RPMI7951 (cell line): ENCODE results near the gene UBA1. TPM values are rescaled to one million over a fixed set of nuclear protein-coding genes. Genes with fewer than 3 reads are reported as not detected.

ENCODE experiments used
- DNase-seq: peaks from one replicate; pipeline ENCODE4 v3.0.0-alpha.2; 2012; ENCODE audit warnings: low read depth
- total RNA-seq: library from RNA; depleted of rRNA; stranded (reverse); fragments of >200 nt; shearing (Covaris generic); gene quantifications from 2 replicates; pipeline ENCODE4 v1.2.3, GENCODE V29; 2014

The UBA1 gene
- total RNA-seq, 1 experiment from 2014 or later = 283 TPM

DNA sequence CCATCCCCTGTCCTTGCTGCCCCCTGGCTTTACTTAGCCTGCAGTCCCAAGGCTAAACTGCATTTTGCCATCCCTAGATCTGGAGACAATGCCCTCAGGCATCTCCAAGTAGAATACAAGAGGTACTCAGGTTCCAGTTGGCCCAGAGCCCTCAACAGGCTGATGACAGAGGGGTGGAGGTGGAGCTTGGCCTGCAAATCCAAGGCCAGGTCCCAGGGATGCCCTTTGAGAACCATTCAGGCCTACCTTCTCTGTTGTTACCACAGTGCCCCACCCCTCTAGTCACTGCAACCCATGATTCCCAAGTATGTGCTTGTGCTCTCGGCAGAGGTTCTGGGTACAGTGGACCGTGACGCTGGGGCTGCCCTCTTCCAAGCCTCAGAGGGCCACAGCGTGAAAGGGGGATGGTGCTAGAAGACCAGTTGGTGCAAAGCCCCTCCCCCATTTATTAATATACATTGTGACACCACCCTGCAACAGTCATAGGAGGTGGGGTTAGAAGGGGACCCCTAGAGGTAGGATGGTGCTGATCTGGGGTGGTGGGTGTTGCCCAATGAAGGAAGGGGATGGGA is 6.4 kb upstream of the UBA1 start:
- peak; percentile 23 for DNase-seq

DNA sequence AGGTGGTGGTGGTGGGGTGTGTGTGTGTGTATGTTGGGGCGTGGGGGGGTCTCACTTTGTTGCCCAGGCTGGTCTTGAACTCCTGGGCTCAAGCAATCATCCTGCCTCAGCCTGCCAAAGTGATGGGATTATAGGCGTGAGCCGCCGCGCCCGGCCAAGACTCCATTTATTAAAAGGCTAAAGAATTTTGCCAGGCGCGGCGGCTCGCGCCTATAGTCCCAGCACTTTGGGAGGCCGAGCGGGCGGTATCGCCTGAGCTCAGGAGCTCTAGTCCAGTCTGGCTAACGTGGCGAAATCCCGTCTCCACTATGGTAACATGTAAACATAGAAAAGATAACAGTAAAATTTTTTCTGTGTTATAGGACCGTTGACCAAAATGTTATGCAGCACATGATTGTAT is 3.7 kb upstream of the UBA1 start:
- no peak for DNase-seq

DNA sequence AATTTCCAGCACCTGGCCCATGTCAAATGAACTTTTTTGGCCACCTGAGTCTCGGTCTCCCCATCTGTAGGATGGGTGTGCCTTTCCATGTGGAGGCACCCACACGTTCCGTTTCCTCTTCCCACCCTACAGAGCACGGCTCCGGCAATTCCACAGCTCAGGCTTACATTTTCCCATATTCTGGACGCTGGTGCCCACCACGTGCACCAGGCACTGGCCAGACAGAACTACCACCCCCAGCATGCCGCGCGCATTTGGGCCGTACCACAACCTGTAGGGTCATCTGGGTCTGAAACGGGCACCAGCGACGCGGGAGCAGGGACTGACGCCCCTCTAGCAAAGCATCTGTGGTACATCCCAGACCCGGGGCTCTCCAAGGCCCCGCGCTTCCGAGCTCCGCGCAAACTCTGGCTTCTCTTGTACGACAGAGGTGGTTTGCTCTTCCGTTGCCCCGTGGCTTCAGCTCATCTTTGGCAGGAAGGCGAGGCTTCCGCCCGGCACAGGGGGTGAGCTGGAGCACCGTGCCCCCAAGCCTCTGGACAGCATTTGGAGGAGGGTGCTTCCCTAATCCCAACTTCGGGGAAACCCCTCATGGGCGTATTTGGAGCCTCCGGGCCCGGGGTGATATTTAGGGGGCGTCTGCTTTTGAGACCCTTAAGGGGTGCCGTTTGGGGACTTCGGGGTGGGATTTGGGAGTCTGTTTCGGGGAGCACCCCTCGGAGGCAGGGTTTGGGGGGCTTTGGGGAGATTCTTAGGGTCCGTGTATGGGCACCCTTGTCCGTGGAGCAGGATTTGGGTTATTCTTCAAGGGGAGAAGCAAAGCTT is 3.0 kb upstream of the UBA1 start:
- DNase-seq = peak; percentile 96

DNA sequence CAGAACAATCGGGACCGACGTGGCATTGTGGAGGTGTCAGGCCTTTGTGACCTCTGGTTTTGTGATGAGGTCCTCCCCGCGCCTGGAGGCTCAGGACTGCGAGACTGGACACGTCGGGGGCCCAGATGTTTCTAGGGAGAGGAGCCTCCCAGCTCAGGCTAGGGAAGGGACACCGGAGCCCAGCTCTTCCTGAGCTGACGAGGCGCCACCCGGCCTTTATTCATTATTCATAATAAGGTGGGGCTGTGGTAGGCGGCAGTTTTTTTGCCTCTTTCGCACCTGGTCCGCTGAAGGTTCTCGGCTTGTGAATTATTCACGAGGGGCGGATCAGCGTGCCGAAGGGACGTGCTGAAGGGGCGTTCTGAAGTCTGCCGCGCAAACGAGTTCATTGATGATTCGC is 2.3 kb upstream of the UBA1 start:
- peak; percentile 41 for DNase-seq

DNA sequence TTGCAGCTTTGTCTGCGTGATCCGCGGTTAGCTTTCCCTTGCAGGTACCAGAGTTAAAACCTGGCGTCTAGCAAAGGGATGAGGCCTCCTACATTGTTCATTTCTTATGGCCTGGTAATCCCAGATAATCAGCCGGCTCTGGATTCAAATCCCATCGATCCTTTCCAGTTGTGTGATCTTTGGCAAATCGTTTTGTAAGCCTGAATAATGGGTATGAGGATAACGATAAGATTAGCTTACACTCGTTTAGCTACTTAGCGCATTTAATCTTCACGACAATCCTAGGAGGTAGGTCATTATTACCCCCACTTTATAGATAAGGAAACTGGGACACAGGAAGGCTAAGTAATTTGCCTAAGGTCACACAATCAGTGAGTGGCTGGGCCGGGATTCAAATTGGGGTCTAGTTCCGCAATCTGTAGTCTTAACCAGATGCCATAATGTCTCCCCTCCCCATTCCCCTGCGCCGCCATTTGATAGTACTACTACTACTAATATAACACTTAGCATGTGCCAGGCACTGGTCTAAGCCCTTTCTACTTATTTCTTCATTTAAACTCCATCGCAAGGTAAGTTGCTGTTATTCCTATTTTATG is 1.7 kb upstream of the UBA1 start:
- DNase-seq = no peak

DNA sequence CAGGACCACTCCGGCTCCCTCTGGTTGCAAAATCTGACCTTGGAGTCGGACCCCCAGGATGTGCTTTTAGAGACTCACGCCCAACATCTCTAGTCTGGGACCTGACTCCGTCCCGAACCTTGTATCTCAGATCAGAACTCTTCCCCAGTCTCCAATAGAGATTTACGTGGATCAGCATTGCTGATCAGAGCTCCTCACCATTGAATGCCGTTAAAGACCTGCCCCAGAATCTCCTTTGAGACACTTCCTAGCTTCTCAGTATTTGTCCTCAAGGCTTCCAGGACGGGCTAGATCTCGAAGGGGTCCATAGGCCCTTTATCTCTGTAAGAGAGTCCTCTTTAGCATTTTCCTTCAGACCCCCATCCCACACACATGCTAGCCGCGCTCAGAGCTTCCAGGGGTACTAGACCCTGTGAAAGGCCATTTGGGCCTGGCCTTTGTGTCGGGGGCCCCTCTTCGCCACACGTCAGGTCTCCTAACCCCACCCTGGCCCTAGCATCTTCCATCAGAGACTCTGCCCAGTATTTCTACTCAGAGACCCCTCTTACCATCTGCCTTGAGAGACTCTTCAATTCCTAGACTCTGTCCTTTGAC is 662 bp downstream of the UBA1 start:
- DNase-seq = no peak

DNA sequence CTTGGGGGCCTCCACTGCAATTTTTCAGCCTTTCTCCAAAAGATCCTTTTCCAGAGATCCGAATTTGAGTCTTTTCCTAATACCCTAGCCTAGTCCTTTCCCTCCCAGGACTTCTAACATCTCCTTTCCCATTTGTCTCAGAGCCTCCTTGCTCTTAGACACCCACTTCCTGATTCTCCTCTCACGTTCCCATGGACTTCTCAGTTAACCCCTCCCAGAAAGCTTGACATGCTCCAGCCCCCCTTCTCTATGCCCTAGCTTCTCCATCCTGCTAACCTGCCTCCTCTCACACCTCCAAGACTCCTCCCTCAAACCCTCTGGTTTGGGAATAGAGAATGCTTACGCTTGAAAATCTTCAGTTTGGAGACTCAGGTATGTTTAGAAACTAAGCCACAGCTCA is 2.5 kb downstream of the UBA1 start:
- no peak for DNase-seq

DNA sequence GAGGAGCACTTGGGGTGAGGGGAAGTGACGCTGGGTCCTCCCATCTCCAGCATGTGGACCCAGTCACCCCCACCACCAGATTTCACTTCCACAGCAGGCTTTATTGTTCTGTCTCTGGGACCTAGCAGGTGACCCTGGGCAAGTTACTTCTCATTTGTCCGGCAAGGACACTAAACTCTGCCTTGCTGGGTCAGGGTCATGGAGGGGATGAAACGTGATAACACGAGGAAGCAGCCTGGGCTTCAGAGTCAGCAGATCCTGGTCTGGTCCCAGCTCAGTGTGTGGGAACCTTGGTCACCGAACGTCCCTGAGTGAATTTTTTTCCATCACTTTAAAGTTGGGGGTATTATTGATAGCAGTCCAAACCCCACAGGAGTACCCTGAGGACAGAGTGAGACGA is 3.9 kb downstream of the UBA1 start:
- no peak for DNase-seq

DNA sequence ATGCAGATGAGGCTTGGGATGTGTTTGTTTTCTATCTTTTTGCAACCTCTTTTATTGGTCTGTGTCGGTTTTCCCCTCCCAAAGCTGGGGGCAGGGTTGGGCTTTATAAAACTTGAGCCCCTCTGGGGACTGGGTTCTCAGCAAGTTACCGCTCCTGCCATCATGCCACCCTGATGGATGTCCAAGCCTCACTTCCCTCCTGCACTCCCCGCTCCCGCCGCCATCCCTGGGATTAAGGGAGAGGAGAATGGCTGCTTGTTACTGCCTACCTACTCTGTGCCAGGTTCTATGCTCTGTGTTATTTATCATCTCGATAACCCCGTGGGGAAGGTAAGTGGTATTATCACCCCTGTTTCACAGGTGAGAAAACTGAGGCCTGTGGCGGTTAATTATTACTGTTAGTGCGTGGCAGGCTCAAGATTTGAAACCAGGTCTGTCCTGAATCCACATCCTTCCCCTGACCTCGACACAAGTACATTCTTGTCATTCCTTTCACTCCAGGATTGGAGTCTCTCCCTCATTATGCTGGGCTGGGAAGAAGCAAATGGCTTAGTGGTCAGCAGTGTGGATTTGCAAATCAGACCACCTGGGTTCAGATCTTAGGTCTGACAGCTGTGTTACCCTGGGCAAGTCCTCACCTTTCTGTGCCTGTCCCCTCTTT is 4.5 kb downstream of the UBA1 start:
- DNase-seq = no peak

DNA sequence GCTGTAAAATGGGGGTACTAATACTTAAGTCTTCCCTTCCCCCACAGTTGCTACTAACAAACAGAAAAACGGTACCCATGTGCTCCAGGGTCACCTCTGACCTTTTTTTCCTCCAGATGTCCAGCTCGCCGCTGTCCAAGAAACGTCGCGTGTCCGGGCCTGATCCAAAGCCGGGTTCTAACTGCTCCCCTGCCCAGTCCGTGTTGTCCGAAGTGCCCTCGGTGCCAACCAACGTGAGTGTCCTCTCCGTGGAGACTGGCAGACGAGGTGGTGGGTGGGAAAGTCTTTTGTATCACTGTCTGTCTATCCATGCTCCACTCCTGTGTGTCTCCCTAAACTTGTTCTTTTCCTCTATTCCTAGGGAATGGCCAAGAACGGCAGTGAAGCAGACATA is 5.1 kb downstream of the UBA1 start:
- no peak for DNase-seq

DNA sequence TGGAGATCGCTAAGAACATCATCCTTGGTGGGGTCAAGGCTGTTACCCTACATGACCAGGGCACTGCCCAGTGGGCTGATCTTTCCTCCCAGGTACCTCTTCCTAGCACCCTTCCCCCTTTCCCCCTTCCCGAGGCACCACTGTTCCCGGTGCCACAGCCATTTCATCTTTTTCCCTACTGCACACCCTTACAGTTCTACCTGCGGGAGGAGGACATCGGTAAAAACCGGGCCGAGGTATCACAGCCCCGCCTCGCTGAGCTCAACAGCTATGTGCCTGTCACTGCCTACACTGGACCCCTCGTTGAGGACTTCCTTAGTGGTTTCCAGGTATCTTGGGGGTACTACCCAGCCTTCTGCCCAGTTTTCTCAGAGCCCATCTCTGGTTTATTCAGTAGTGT is 5.7 kb downstream of the UBA1 start:
- no peak for DNase-seq

DNA sequence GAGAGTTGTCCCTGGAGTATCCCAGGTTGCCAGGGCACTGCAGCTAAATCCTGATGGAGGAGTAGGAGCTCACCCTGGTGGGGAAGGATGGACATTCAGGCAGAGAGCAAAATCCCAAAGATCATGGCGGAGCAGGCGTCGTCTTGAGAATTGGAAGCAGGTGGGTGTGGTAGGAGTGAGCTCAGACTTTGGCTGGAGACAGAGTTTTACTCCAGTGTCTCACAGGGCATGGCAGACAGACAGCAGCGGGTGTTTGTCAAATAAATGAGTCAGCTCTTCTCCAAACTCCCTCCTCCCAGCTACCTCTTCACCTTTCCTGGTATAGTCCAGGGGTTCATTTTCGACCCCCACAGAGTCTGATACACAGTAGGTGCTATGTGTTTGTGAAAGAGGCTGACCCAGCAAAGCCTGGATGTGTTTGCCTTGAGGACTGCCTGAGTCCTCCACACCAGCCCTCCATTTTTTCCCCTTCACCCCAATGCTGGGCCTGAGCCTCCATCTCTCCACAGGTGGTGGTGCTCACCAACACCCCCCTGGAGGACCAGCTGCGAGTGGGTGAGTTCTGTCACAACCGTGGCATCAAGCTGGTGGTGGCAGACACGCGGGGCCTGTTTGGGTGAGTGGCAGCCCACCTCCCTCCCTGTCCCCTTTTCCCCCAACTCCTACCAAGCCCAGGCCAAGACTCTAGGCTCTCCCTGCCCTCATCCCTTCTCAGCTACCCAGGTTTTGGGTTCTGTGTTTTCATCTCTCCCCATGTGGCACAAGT is 6.9 kb downstream of the UBA1 start:
- peak; percentile 22 for DNase-seq

DNA sequence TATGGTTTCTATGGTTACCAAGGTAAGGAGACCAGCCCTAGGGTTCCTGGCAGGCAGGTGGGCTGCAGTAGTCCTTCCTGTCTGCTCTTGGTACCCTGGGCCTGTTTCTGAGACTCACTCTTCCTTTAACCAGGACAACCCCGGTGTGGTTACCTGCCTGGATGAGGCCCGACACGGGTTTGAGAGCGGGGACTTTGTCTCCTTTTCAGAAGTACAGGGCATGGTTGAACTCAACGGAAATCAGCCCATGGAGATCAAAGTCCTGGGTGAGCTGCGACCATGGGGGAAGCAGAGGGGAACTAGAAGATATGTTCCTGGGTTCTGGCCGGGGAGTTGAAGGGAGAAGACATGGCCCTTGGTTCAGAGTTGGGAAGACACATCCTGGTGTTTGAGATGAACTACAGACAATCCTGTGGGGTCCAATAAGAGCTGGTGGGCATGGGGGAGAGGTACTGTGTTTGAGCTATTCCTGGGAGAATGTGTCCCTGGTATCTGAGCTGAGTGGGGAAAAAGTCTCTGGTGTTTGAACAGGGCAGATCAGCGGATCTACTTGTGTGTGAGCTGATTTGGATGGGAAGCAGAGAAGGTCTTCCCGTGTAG is 7.8 kb downstream of the UBA1 start:
- DNase-seq = no peak

DNA sequence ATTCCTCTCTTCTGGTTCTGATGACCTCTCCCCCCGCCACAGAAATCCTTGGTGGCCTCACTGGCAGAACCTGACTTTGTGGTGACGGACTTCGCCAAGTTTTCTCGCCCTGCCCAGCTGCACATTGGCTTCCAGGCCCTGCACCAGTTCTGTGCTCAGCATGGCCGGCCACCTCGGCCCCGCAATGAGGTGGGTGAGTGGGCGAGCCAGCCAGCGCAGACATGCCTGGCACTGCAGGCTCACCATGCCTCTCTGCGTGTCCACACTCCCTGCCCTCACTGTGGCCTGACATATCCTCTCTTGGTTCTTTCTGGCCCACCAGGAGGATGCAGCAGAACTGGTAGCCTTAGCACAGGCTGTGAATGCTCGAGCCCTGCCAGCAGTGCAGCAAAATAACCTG is 8.7 kb downstream of the UBA1 start:
- DNase-seq = no peak

DNA sequence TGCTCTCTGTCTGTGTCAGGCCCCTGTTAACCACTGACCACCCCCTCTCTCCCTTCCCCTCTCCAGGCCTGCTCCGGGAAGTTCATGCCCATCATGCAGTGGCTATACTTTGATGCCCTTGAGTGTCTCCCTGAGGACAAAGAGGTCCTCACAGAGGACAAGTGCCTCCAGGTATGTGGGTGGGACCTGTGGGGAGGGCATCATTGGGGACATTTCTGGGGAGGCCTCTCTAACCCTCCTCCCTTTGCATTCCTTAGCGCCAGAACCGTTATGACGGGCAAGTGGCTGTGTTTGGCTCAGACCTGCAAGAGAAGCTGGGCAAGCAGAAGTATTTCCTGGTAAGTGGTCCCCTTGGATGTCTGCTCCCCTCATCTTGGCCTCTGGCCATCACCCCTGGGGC is 9.2 kb downstream of the UBA1 start:
- DNase-seq = no peak

DNA sequence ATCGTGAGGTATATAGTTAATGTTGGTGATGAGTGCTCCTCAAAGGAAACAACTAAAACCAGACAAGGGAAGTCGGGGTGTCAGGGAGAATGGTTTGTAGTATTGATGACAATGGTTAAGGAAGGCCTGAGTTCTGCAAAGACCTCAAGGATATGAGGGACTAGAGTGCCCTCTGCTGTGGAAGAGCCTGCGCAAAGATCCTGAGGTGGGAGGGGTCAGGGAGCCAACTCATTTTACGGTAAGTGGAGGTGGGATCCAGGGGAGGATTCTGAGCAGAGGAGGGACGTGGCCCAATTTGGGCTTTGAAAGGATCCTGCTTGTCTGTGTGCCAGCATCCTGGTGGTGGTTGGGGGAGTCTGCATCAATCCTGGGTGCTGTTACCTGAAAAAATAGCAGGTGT is 11.3 kb downstream of the UBA1 start:
- DNase-seq = no peak

DNA sequence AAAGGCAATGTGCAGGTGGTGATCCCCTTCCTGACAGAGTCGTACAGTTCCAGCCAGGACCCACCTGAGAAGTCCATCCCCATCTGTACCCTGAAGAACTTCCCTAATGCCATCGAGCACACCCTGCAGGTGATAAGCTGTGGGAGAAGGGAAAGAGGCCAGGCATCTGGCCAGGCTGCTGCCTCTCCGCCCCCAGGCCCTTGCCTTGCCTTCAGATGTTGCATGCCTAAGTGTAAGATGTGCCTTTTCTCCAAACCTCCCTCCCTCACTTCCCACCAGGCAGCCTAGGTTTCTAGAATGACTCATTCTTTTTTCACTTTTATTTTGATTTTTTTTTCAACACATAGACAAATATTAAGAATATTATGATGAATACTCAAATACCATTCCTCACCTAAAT is 12.7 kb downstream of the UBA1 start:
- DNase-seq = peak; percentile 67

DNA sequence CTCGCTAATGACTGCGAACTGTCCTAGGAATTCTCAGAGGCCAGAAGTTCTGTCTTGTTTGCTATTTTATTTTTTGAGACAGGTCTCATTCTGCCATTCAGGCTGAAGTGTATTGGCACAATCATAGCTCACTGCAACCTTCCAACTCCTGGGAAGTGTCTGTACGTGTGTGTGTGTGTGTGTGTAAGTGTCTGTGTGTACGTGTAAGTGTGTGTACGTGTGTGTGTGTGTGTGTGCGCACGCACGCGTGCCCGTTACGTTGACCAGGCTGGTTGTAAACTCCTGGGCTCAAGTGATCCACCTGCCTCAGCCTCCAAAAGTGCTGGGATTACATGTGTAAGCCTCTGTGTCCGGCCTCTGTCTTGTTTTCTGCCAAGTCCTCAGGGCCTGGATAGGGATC is 14.5 kb downstream of the UBA1 start:
- DNase-seq = no peak

DNA sequence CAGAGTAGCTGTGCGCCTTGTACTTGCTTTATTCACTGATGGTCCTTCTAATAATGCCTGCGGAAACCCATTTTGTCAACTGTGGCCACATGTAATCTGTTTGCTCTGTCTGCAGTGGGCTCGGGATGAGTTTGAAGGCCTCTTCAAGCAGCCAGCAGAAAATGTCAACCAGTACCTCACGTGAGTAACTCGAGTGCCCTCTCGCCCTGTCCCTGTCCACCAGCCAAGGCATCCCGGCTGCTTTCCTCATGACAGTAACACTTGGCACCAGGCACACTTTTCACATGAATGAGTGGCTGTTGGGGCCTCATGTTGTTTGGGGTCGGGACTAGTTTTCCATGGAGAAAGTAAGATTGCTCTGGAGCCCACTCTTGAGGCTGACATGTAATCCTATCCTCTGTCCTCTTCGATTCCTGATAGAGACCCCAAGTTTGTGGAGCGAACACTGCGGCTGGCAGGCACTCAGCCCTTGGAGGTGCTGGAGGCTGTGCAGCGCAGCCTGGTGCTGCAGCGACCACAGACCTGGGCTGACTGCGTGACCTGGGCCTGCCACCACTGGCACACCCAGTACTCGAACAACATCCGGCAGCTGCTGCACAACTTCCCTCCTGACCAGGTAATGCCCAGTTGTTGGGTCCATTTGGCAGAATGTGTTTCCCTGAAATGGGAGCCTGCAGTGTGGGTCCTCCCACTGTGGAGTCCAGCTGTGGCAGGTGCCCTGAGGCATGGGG is 16.0 kb downstream of the UBA1 start:
- DNase-seq = no peak

DNA sequence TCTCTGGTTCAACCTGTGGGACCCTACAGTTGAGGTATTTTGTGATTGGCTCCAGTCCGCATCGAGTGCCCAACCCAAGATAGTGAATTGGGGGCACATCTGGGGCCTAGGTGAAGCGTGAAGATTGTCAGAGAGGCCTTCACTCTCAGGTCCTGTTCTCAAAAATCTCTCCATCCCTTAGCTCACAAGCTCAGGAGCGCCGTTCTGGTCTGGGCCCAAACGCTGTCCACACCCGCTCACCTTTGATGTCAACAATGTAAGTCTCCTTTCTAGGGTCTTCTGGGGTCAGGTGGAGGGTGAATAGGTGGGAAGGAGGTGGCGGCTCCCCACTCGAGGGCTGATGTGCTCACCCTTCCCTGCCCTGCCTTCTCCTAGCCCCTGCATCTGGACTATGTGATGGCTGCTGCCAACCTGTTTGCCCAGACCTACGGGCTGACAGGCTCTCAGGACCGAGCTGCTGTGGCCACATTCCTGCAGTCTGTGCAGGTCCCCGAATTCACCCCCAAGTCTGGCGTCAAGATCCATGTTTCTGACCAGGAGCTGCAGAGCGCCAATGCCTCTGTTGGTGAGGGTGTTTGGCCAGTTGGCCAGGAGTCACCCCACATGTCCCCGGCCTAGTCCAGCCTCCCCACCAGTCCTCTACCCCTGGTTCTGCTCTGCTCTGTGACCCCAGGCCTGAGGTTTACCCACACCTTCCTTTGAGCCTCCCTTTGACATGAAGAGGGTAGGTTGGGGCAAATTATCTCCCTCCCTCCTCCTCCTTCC is 17.2 kb downstream of the UBA1 start:
- DNase-seq = no peak
